ENCODE measurements around the gene AMT.

GRCh38 chr3:49385617-49386016 lies 36.7 kb downstream of the AMT start:
- no peak for TF ChIP-seq CTCF (IDR thresholded peaks at IDR 0.05; ENCODE audit: borderline replicate concordance, extremely low read depth, low read length, poor library complexity, severe bottlenecking)
- no peak for TF ChIP-seq EZH2 (IDR thresholded peaks at IDR 0.05; ENCODE audit: borderline replicate concordance, low read depth, low read length, severe bottlenecking)
